Neutrophil (primary cell): Measurements from ENCODE around the gene RAB34.
"Not testable (repeated sequence)": the region's sequence is repeated elsewhere in the genome, so short reads cannot be mapped to it uniquely, and the experiment has no call there.

Experiments used
- H3K27ac ChIP-seq: fragments of 200-600 bp; sonication (generic); 2 replicates; pipeline ENCODE4 v1.5.1; 2016; ENCODE audit warnings: mild to moderate bottlenecking, moderate library complexity
- H3K27me3 ChIP-seq: fragments of 200-600 bp; sonication (generic); 2 replicates; pipeline ENCODE4 v1.6.0; 2016; ENCODE audit warnings: mild to moderate bottlenecking
- H3K36me3 ChIP-seq: fragments of 200-600 bp; sonication (generic); 2 replicates; pipeline ENCODE4 v1.5.1; 2017
- H3K4me1 ChIP-seq, 2 experiments: fragments of 200-600 bp in 1 of 2; sonication (generic) in 1 of 2; 1 replicate in 1 of 2; 2 replicates in 1 of 2; pipeline versions ENCODE4 v1.5.1 to v1.6.1; 2013 to 2016; ENCODE audit warnings: low read depth in 1 of 2, low read length in 1 of 2, mild to moderate bottlenecking in 1 of 2, moderate library complexity in 1 of 2; ENCODE audit not compliant: control insufficient read depth in 1 of 2, insufficient read depth in 1 of 2
- H3K4me3 ChIP-seq, 2 experiments: fragments of 200-600 bp in 1 of 2; sonication (generic) in 1 of 2; 1 replicate in 1 of 2; 2 replicates in 1 of 2; pipeline ENCODE4 v1.5.1; 2013 to 2016; ENCODE audit warnings: low read depth in 1 of 2, low read length in 1 of 2, mild to moderate bottlenecking in 1 of 2, moderate library complexity in 1 of 2
- H3K9me3 ChIP-seq: fragments of 200-600 bp; sonication (generic); 2 replicates; pipeline ENCODE4 v1.5.1; 2016
- TF ChIP-seq, protein P1 (sequence below): fragments of 200-600 bp; sonication (generic); IDR thresholded peaks from 2 replicates; pipeline ENCODE4 v1.5.1; 2016; ENCODE audit warnings: antibody characterized with exemption

The RAB34 gene

DNA sequence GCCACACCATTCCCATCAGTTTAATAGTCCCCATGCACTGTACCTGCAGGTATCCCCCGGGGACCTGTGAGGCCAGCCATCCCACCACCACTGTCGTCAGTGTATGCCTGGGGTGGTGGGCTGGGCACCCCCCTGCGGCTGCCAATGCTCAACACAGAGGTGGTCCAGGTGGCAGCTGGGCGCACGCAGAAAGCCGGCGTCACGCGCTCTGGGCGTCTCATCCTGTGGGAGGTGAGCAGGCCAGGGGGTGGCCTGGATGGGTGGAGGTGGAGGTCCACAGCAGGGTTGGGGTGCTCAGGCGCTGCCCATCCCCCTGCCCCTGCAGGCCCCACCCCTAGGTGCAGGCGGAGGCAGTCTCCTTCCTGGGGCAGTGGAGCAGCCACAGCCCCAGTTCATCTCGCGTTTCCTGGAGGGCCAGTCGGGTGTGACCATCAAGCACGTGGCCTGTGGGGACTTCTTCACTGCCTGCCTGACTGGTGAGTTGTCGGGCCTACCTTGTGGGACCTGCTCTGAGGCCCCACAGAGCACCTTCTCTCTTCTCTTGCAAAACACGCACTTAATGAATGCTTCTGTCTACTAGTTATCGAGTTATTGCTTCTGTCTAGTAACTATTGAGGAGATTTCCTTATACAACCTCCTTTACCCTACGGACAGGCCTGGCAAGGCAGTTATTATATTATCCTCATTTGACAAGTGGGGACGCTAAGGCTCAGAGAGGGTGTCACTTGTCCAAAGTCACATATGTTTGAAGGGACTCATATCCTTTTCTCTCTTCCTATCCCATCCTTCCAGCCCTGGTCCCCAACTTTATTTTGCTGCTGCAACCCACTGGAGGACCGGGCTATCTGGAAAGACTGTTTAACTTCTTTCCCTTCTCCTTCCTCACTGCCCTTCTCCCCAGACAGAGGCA, 20.4 kb upstream of the RAB34 start:
- H3K4me1 ChIP-seq, result peaks cover 11 to 15% of the 10 kb centered on the region in 2 experiments
- H3K36me3 ChIP-seq, result no peaks in the 10 kb centered on the region
- TF ChIP-seq, protein P1, sequence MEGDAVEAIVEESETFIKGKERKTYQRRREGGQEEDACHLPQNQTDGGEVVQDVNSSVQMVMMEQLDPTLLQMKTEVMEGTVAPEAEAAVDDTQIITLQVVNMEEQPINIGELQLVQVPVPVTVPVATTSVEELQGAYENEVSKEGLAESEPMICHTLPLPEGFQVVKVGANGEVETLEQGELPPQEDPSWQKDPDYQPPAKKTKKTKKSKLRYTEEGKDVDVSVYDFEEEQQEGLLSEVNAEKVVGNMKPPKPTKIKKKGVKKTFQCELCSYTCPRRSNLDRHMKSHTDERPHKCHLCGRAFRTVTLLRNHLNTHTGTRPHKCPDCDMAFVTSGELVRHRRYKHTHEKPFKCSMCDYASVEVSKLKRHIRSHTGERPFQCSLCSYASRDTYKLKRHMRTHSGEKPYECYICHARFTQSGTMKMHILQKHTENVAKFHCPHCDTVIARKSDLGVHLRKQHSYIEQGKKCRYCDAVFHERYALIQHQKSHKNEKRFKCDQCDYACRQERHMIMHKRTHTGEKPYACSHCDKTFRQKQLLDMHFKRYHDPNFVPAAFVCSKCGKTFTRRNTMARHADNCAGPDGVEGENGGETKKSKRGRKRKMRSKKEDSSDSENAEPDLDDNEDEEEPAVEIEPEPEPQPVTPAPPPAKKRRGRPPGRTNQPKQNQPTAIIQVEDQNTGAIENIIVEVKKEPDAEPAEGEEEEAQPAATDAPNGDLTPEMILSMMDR, result no peak
- no peak overlapping the region for H3K27ac ChIP-seq
- no peak overlapping the region for H3K4me3 ChIP-seq
- H3K9me3 ChIP-seq, result no peaks in the 10 kb centered on the region
- H3K27me3 ChIP-seq, result peaks cover 13% of the 10 kb centered on the region

DNA sequence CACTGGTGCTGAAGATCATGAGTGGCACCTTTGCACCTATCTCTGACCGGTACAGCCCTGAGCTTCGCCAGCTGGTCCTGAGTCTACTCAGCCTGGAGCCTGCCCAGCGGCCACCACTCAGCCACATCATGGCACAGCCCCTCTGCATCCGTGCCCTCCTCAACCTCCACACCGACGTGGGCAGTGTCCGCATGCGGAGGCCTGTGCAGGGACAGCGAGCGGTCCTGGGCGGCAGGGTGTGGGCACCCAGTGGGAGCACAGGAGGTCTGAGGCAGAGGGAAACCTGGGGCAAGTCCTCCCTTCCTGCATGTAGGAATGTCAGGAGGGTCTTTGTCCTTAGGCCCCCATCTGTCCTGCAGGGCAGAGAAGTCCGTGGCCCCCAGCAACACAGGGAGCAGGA, 19.6 kb upstream of the RAB34 start:
- no peaks in the 10 kb centered on the region for H3K36me3 ChIP-seq
- no peak overlapping the region for H3K27ac ChIP-seq
- peaks cover 10 to 14% of the 10 kb centered on the region in 2 experiments for H3K4me1 ChIP-seq
- TF ChIP-seq, protein P1, result no peak
- H3K27me3 ChIP-seq, result peaks cover 7% of the 10 kb centered on the region
- no peaks in the 10 kb centered on the region for H3K9me3 ChIP-seq
- no peak overlapping the region for H3K4me3 ChIP-seq

DNA sequence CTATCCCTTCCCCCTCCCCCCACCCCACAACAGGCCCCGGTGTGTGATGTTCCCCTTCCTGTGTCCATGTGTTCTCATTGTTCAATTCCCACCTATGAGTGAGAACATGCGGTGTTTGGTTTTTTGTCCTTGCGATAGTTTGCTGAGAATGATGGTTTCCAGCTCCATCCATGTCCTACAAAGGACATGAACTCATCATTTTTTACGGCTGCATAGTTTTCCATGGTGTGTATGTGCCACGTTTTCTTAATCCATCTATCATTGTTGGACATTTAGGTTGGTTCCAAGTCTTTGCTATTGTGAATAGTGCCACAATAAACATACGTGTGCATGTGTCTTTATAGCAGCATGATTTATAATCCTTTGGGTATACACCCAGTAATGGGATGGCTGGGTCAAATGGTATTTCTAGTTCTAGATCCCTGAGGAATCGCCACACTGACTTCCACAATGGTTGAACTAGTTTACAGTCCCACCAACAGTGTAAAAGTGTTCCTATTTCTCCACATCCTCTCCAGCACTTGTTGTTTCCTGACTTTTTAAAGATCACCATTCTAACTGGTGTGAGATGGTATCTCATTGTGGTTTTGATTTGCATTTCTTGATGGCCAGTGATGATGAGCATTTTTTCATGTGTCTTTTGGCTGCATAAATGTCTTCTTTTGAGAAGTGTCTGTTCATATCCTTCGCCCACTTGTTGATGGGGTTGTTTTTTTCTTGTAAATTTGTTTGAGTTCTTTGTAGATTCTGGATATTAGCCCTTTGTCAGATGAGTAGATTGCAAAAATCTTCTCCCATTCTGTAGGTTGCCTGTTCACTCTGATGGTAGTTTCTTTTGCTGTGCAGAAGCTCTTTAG, 18.5 kb upstream of the RAB34 start:
- H3K36me3 ChIP-seq, H3K27ac ChIP-seq, H3K4me3 ChIP-seq, H3K9me3 ChIP-seq, H3K4me1 ChIP-seq, H3K27me3 ChIP-seq: not testable (repeated sequence)

DNA sequence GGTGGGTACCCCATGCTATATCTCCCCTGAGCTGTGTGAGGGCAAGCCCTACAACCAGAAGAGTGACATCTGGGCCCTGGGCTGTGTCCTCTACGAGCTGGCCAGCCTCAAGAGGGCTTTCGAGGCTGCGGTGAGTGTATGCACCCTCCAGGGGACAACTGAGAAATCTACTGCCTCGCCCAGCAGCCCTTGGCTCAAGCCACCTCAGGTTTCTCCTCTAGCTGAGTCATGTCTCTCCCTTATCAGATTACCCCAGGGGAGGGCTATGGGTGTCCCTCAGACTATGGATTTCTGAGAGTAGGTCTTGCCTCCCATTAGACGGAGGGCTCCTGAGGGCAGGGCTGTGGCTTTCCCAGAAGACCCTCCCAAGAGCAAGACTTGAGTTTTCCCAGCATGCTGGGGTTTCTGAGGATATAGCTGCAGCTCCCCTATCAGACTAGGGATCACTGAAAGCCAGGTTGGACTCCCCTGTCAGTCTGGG, 17.6 kb upstream of the RAB34 start:
- Histone ChIP-seq H3K4me1 (no peaks in the 10 kb centered on the region), H3K27me3 (no peaks in the 10 kb centered on the region), H3K9me3 (no peaks in the 10 kb centered on the region), H3K27ac (no peak overlapping the region), H3K4me3 (no peak overlapping the region), H3K36me3 (no peaks in the 10 kb centered on the region)
- TF ChIP-seq, protein P1, result no peak

GRCh38 chr17:28734712-28735241, 17.1 kb upstream of the RAB34 start:
- H3K4me1 ChIP-seq, result no peaks in the 10 kb centered on the region
- no peak overlapping the region for H3K4me3 ChIP-seq
- H3K36me3 ChIP-seq, result no peaks in the 10 kb centered on the region
- no peaks in the 10 kb centered on the region for H3K27me3 ChIP-seq
- TF ChIP-seq, protein P1, result no peak
- no peaks in the 10 kb centered on the region for H3K9me3 ChIP-seq
- H3K27ac ChIP-seq, result no peak overlapping the region
